BJ (cell line): ENCODE results near the gene NRP2. TPM values are rescaled to one million over a fixed set of nuclear protein-coding genes. Genes with fewer than 3 reads are reported as not detected.

ENCODE experiments used
- CTCF ChIA-PET: fragments of 350-600 bp; formaldehyde crosslinking; extraction: SDS; loops from one replicate; lab custom pipeline; 2021; ENCODE audit warnings: antibody characterized with exemption, inconsistent platforms; lab: Yijun Ruan, JAX
- POLR2A ChIA-PET: fragments of 300-600 bp; sonication (Branson Sonifier 250); formaldehyde crosslinking; extraction: SDS; loops from one replicate; lab custom pipeline; 2021; ENCODE audit warnings: antibody characterized with exemption; lab: Charles Lee
- DNase-seq: peaks from one replicate; pipeline ENCODE4 v3.0.0-alpha.2; 2011; ENCODE audit warnings: low read depth
- H3K27me3 ChIP-seq: 2 replicates; pipeline ENCODE4 v1.6.0; 2011; ENCODE audit warnings: low read length; ENCODE audit not compliant: control insufficient read depth, insufficient read depth
- H3K36me3 ChIP-seq: 2 replicates; pipeline ENCODE4 v1.5.1; 2011; ENCODE audit warnings: low read length; ENCODE audit not compliant: control insufficient read depth, insufficient read depth
- H3K4me3 ChIP-seq: 2 replicates; pipeline ENCODE4 v1.5.1; 2011; ENCODE audit warnings: low read depth, mild to moderate bottlenecking, control low read depth, low read length
- polyA plus RNA-seq: library from polyadenylated mRNA; depleted of rRNA; stranded (reverse); fragments of >200 nt; gene quantifications from 2 replicates; pipeline ENCODE4 v1.2.3, GENCODE V29; 2011
- TF ChIP-seq, protein P1 (sequence below): IDR thresholded peaks from 2 replicates; pipeline ENCODE4 v1.5.1; 2011; ENCODE audit warnings: low read depth, mild to moderate bottlenecking, control low read depth, inconsistent platforms, low read length, moderate library complexity; ENCODE audit not compliant: insufficient read depth

Gene NRP2
- polyA plus RNA-seq, 1 experiment: 19.7 TPM

GRCh38 chr2:205769495-205769850 is 87.2 kb downstream of the NRP2 start:
- ChIA-PET POLR2A (no interaction called here), CTCF (interaction anchor here (0.6 to 1.7 kb wide), 2 partner anchors 12 to 14 kb away, joined by 4 to 6 read pairs; no protein-coding TSS in a partner anchor)
- DNase-seq: no peak
- Histone ChIP-seq H3K27me3 (no peaks in the 10 kb centered on the region; the same call in 1 of the 2 replicates), H3K4me3 (no peak overlapping the region), H3K36me3 (no peaks in the 10 kb centered on the region)
- TF ChIP-seq, protein P1, sequence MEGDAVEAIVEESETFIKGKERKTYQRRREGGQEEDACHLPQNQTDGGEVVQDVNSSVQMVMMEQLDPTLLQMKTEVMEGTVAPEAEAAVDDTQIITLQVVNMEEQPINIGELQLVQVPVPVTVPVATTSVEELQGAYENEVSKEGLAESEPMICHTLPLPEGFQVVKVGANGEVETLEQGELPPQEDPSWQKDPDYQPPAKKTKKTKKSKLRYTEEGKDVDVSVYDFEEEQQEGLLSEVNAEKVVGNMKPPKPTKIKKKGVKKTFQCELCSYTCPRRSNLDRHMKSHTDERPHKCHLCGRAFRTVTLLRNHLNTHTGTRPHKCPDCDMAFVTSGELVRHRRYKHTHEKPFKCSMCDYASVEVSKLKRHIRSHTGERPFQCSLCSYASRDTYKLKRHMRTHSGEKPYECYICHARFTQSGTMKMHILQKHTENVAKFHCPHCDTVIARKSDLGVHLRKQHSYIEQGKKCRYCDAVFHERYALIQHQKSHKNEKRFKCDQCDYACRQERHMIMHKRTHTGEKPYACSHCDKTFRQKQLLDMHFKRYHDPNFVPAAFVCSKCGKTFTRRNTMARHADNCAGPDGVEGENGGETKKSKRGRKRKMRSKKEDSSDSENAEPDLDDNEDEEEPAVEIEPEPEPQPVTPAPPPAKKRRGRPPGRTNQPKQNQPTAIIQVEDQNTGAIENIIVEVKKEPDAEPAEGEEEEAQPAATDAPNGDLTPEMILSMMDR: no peak

- TF ChIP-seq, protein P1: no peak
- Histone ChIP-seq H3K36me3 (no peaks in the 10 kb centered on the region), H3K27me3 (no peaks in the 10 kb centered on the region; the same call in 1 of the 2 replicates), H3K4me3 (no peak overlapping the region)
- ChIA-PET POLR2A (no interaction called here), CTCF (interaction anchor here (0.6 to 1.7 kb wide), 2 partner anchors 12 to 15 kb away, joined by 4 to 6 read pairs; no protein-coding TSS in a partner anchor)
- no peak for DNase-seq
Observed at GRCh38 chr2:205769879-205770278, 87.6 kb downstream of the NRP2 start.

DNA sequence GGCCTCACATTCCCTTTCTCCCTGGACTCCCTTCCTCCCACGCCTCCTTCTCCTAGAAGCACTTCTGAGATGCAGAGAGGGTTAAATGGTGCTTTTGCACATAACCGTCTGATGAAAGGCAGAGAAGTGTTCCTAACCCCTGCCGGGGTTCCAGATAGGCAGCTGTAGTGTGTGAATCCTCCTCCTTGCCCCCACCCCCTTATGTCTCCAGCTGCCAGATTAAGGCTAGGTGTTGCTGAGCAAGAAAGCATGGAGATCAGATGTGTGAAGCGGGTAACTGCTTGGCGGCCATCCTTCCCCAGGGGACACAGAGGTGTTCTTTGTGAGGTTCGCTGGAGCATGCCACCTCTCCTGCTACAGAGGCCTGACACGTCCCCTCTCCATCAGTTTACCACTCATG is 88.3 kb downstream of the NRP2 start:
- ChIA-PET CTCF (interaction anchor here (1.7 kb wide), 1 partner anchor 11 kb away, joined by 6 read pairs; no protein-coding TSS in a partner anchor), POLR2A (no interaction called here)
- H3K27me3 ChIP-seq: no peaks in the 10 kb centered on the region; the same call in 1 of the 2 replicates
- H3K4me3 ChIP-seq: no peak overlapping the region
- DNase-seq: no peak
- H3K36me3 ChIP-seq: no peaks in the 10 kb centered on the region
- TF ChIP-seq, protein P1: no peak

- no peak for DNase-seq
- ChIA-PET CTCF (interaction anchor here (1.7 kb wide), 1 partner anchor 10 kb away, joined by 6 read pairs; no protein-coding TSS in a partner anchor), POLR2A (no interaction called here)
- Histone ChIP-seq H3K27me3 (no peaks in the 10 kb centered on the region; the same call in 1 of the 2 replicates), H3K36me3 (no peaks in the 10 kb centered on the region), H3K4me3 (no peak overlapping the region)
- TF ChIP-seq, protein P1: no peak
Observed at GRCh38 chr2:205771031-205771430, 88.7 kb downstream of the NRP2 start.

DNA sequence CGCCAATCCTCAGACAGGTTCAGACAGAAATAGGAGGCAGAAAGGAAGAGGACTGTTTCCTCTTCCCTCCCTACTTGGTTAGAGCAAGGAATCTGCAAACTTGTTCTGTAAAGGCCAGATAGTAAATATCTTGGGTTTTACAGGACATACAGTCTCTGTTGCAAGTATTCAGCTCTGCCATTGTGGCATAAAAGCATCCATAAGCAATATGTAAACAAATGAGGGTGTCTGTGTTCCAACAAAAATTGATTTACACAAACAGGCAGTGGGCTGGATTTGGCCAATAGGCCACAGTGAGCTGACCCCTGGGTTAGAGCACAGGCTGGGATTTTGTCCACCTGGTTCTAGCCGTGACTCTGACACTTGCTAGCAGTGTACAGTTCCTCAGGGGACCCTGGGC is 89.4 kb downstream of the NRP2 start:
- H3K4me3 ChIP-seq: no peak overlapping the region
- TF ChIP-seq, protein P1: no peak
- H3K36me3 ChIP-seq: no peaks in the 10 kb centered on the region
- ChIA-PET CTCF (no interaction called here), POLR2A (no interaction called here)
- H3K27me3 ChIP-seq: no peaks in the 10 kb centered on the region; the same call in 1 of the 2 replicates
- DNase-seq: no peak
